Adrenal gland (tissue), 12 donors: Measurements from ENCODE around the gene SUSD1. TPM values are rescaled to one million over a fixed set of nuclear protein-coding genes. Genes with fewer than 3 reads are reported as not detected.
A peak's percentile ranks its signal among the peaks of the same experiment; 100 is the strongest.

ENCODE experiments used
- DNase-seq, 7 donors: peaks; one replicate each; pipeline ENCODE4 v3.0.0-alpha.2; 2019 to 2020
- H3K27ac ChIP-seq, 5 donors: fragments of 200-600 bp; sonication (generic) in 4 of 5; 1 replicate in 3 of 5; 2 replicates in 2 of 5; pipeline versions ENCODE4 v1.5.1 to v1.8.0; 2016 to 2020; ENCODE audit warnings: mild to moderate bottlenecking in 1 of 5
- H3K27me3 ChIP-seq: fragments of 200-600 bp; 2 replicates; pipeline ENCODE4 v1.8.0; 2021
- H3K36me3 ChIP-seq, 2 donors: fragments of 200-600 bp; replicated peaks in 1 of 2; 1 replicate in 1 of 2; 2 replicates in 1 of 2; pipeline versions ENCODE4 v1.5.1 to v1.8.0; 2018 to 2022
- H3K4me1 ChIP-seq, 2 donors: fragments of 200-600 bp; replicated peaks in 1 of 2; 1 replicate in 1 of 2; 2 replicates in 1 of 2; pipeline versions ENCODE4 v1.5.1 to v1.8.0; 2018 to 2021
- H3K4me3 ChIP-seq, 4 donors: fragments of 200-600 bp; sonication (generic) in 3 of 4; one replicate each; pipeline ENCODE4 v1.5.1; 2016 to 2018
- H3K9me3 ChIP-seq, 3 donors: fragments of 200-600 bp; sonication (generic) in 1 of 3; replicated peaks in 1 of 3; 1 replicate in 2 of 3; 2 replicates in 1 of 3; pipeline versions ENCODE4 v1.5.1 to v1.8.0; 2016 to 2021
- CTCF ChIP-seq, 6 experiments: fragments of 450-650 bp in 4 of 6; fragments of 200-600 bp in 2 of 6; sonication (generic) in 1 of 6; IDR thresholded peaks; 1 replicate in 5 of 6; 2 replicates in 1 of 6; pipeline versions ENCODE4 v1.5.1 to v1.8.0; 2016 to 2021; ENCODE audit warnings: antibody characterized with exemption in 6 of 6, mild to moderate bottlenecking in 2 of 6, moderate library complexity in 1 of 6
- POLR2A ChIP-seq, 2 donors: fragments of 450-650 bp; IDR thresholded peaks; one replicate each; pipeline ENCODE4 v1.6.1; 2017; ENCODE audit warnings: antibody characterized with exemption in 2 of 2, mild to moderate bottlenecking in 2 of 2, moderate library complexity in 1 of 2
- WGBS, 4 donors: extraction: QIAGEN DNeasy Blood & Tissue Kit in 2 of 4; methylation state at CpG; one replicate each; pipeline versions ENCODE4 v1.1.5 to v1.1.7; 2013 to 2017; 5-methylcytosine and 5-hydroxymethylcytosine counted together
- intact Hi-C, 2 donors: fragments of 100-400 bp; cut with DNase I; formaldehyde crosslinking; loops; one replicate each; pipeline versions ENCODE4 v1.14.1 to v1.15.0; 2022 to 2023
- polyA plus RNA-seq, 3 donors: library from polyadenylated mRNA; stranded (reverse); fragments of 200-250 nt in 2 of 3; fragments of 350-450 nt in 1 of 3; fragmentation: Illumina TruSeq in 1 of 3; extraction: RNeasy Lipid Tissue Mini Kit (QIAGEN cat#74804) in 1 of 3; gene quantifications; one replicate each; pipeline ENCODE4 v1.2.3, GENCODE V29; 2013 to 2014
- total RNA-seq, 9 donors: library from RNA; depleted of rRNA in 4 of 9; stranded (reverse); fragments of >200 nt in 4 of 9; fragments of 120-200 nt in 1 of 9; fragmentation: NEBNext Ultra II Directional in 1 of 9; extraction: Animal tissue kit (Norgen Biotek cat#: 25700) in 1 of 9; gene quantifications; one replicate each; pipeline versions ENCODE4 v1.1.0 to v1.2.4, GENCODE V29; 2013 to 2023
- donor health status: healthy with polysubstance abuse.
- donor health status: Bipolar disorder and iron deficiency.
- donor health status: DM: yes; HTN: yes; CAD: no.
- donor health status: DM: no; HTN: no; CAD: no.
- donor health status: DM: no; HTN: no; CAD: no.
- donor health status: DM: yes; HTN: yes; CAD: no.

The SUSD1 gene
- total and polyA plus RNA-seq, 12 donors: 4.7 to 37.0 (median 20.8) TPM

GRCh38 chr9:112017878-112018277 lies 157.2 kb downstream of the SUSD1 start:
- Histone ChIP-seq H3K27ac (no peak overlapping the region), H3K4me3 (no peak overlapping the region), H3K9me3 (no peaks in the 10 kb centered on the region), H3K27me3 (no peaks in the 10 kb centered on the region), H3K4me1 (peaks cover 3 to 12% of the 10 kb centered on the region in 2 donors), H3K36me3 (no peaks in the 10 kb centered on the region)
- DNase-seq: no peak
- no peak for TF ChIP-seq POLR2A (IDR thresholded peaks at IDR 0.05)
- no peak for TF ChIP-seq CTCF (IDR thresholded peaks at IDR 0.05)
- intact Hi-C loops: no loop called here
- 90 to 96% (median 92%) methylated on average over 5 of the region's 5 CpGs for WGBS, 4 donors

GRCh38 chr9:112015736-112016135 lies 159.4 kb downstream of the SUSD1 start:
- WGBS, 4 donors: 50 to 88% (median 71%) methylated on average over 2 of the region's 2 CpGs
- Histone ChIP-seq H3K9me3 (no peaks in the 10 kb centered on the region), H3K4me3 (no peak overlapping the region), H3K27me3 (no peaks in the 10 kb centered on the region), H3K27ac (no peak overlapping the region), H3K4me1 (peaks cover 15 to 17% of the 10 kb centered on the region in 2 donors), H3K36me3 (no peaks in the 10 kb centered on the region)
- no peak for TF ChIP-seq CTCF (IDR thresholded peaks at IDR 0.05)
- TF ChIP-seq POLR2A (IDR thresholded peaks at IDR 0.05): no peak
- DNase-seq: no peak
- intact Hi-C loops: no loop called here

- Histone ChIP-seq H3K9me3 (no peaks in the 10 kb centered on the region), H3K4me3 (no peak overlapping the region), H3K27ac (no peak overlapping the region), H3K36me3 (no peaks in the 10 kb centered on the region), H3K4me1 (peaks cover 15 to 17% of the 10 kb centered on the region in 2 donors), H3K27me3 (no peaks in the 10 kb centered on the region)
- 92 to 95% (median 93%) methylated on average over 4 of the region's 4 CpGs for WGBS, 4 donors
- TF ChIP-seq CTCF (IDR thresholded peaks at IDR 0.05) (no peak), POLR2A (IDR thresholded peaks at IDR 0.05) (no peak)
- DNase-seq: no peak
- intact Hi-C loops: no loop called here
Observed at GRCh38 chr9:112015149-112015548, 159.9 kb downstream of the SUSD1 start.

GRCh38 chr9:112013266-112013665 lies 161.8 kb downstream of the SUSD1 start:
- Histone ChIP-seq H3K4me1 (peaks cover 15 to 17% of the 10 kb centered on the region in 2 donors), H3K27me3 (no peaks in the 10 kb centered on the region), H3K27ac (peak overlapping the region in 3 of 5 donors; percentile 37 to 73 (median 64)), H3K36me3 (no peaks in the 10 kb centered on the region), H3K9me3 (no peaks in the 10 kb centered on the region), H3K4me3 (no peak overlapping the region)
- WGBS, 4 donors: 70 to 85% (median 84%) methylated on average over 3 of the region's 3 CpGs
- TF ChIP-seq POLR2A (IDR thresholded peaks at IDR 0.05) (no peak), CTCF (IDR thresholded peaks at IDR 0.05) (no peak)
- DNase-seq: no peak
- intact Hi-C loops: no loop called here
